BJ (cell line): Measurements from ENCODE around the gene IL10RB. TPM values are rescaled to one million over a fixed set of nuclear protein-coding genes. Genes with fewer than 3 reads are reported as not detected.

Experiments
- CTCF ChIA-PET: fragments of 350-600 bp; formaldehyde crosslinking; extraction: SDS; loops from one replicate; lab custom pipeline; 2021; ENCODE audit warnings: antibody characterized with exemption, inconsistent platforms; lab: Yijun Ruan, JAX
- POLR2A ChIA-PET: fragments of 300-600 bp; sonication (Branson Sonifier 250); formaldehyde crosslinking; extraction: SDS; loops from one replicate; lab custom pipeline; 2021; ENCODE audit warnings: antibody characterized with exemption; lab: Charles Lee
- DNase-seq: peaks from one replicate; pipeline ENCODE4 v3.0.0-alpha.2; 2011; ENCODE audit warnings: low read depth
- H3K27me3 ChIP-seq: 2 replicates; pipeline ENCODE4 v1.6.0; 2011; ENCODE audit warnings: low read length; ENCODE audit not compliant: control insufficient read depth, insufficient read depth
- H3K36me3 ChIP-seq: 2 replicates; pipeline ENCODE4 v1.5.1; 2011; ENCODE audit warnings: low read length; ENCODE audit not compliant: control insufficient read depth, insufficient read depth
- H3K4me3 ChIP-seq: 2 replicates; pipeline ENCODE4 v1.5.1; 2011; ENCODE audit warnings: low read depth, mild to moderate bottlenecking, control low read depth, low read length
- polyA plus RNA-seq: library from polyadenylated mRNA; depleted of rRNA; stranded (reverse); fragments of >200 nt; gene quantifications from 2 replicates; pipeline ENCODE4 v1.2.3, GENCODE V29; 2011
- TF ChIP-seq, protein P1 (sequence below): IDR thresholded peaks from 2 replicates; pipeline ENCODE4 v1.5.1; 2011; ENCODE audit warnings: low read depth, mild to moderate bottlenecking, control low read depth, inconsistent platforms, low read length, moderate library complexity; ENCODE audit not compliant: insufficient read depth

Gene IL10RB
- polyA plus RNA-seq, 1 experiment: 56.8 TPM

DNA sequence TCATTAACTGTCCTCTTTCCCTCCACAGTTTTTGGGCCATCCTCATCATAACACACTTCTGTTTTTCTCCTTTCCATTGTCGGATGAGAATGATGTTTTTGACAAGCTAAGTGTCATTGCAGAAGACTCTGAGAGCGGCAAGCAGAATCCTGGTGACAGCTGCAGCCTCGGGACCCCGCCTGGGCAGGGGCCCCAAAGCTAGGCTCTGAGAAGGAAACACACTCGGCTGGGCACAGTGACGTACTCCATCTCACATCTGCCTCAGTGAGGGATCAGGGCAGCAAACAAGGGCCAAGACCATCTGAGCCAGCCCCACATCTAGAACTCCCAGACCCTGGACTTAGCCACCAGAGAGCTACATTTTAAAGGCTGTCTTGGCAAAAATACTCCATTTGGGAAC is 30.0 kb downstream of the IL10RB start:
- ChIA-PET POLR2A (no interaction called here), CTCF (no interaction called here)

DNA sequence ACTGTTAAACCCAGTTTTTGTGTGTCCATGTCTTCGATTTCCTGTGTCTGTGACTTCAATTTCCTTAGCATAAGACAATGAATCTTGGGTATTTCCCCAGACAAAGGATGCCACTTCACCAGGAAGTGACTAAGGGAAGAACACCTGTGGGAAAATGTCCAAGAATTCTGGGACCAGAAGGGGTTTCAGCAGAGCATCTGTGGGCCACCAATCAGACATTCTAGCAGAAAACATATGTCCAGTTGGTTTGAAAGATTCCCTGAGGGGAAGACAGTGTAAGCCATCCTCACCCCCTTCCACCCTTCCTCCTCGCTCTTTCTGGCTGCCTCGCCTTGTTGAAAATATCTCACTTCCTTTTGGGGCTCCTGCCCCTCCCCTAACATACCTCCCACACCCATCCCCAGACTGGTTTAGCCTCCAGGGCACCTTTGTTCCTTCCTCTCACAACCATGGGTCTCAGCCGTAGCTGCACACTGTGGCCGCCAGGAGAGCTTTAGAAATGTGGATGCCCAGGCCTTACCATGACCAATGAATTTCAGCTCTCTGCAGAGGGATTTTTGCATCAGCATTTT is 33.1 kb downstream of the IL10RB start:
- H3K36me3 ChIP-seq: peaks cover 4% of the 10 kb centered on the region; the same call in 1 of the 2 replicates
- DNase-seq: no peak
- ChIA-PET POLR2A (no interaction called here), CTCF (interaction anchor here (1.3 kb wide), 1 partner anchor 10 kb away, joined by 3 read pairs; no protein-coding TSS in a partner anchor)
- H3K27me3 ChIP-seq: no peaks in the 10 kb centered on the region
- TF ChIP-seq, protein P1, sequence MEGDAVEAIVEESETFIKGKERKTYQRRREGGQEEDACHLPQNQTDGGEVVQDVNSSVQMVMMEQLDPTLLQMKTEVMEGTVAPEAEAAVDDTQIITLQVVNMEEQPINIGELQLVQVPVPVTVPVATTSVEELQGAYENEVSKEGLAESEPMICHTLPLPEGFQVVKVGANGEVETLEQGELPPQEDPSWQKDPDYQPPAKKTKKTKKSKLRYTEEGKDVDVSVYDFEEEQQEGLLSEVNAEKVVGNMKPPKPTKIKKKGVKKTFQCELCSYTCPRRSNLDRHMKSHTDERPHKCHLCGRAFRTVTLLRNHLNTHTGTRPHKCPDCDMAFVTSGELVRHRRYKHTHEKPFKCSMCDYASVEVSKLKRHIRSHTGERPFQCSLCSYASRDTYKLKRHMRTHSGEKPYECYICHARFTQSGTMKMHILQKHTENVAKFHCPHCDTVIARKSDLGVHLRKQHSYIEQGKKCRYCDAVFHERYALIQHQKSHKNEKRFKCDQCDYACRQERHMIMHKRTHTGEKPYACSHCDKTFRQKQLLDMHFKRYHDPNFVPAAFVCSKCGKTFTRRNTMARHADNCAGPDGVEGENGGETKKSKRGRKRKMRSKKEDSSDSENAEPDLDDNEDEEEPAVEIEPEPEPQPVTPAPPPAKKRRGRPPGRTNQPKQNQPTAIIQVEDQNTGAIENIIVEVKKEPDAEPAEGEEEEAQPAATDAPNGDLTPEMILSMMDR: no peak
- H3K4me3 ChIP-seq: no peak overlapping the region

More for the DNA sequence above, 30.0 kb downstream of the IL10RB start:
- TF ChIP-seq, protein P1: no peak
- Histone ChIP-seq H3K36me3 (peaks cover 10% of the 10 kb centered on the region), H3K27me3 (no peaks in the 10 kb centered on the region), H3K4me3 (no peak overlapping the region)
- no peak for DNase-seq

DNA sequence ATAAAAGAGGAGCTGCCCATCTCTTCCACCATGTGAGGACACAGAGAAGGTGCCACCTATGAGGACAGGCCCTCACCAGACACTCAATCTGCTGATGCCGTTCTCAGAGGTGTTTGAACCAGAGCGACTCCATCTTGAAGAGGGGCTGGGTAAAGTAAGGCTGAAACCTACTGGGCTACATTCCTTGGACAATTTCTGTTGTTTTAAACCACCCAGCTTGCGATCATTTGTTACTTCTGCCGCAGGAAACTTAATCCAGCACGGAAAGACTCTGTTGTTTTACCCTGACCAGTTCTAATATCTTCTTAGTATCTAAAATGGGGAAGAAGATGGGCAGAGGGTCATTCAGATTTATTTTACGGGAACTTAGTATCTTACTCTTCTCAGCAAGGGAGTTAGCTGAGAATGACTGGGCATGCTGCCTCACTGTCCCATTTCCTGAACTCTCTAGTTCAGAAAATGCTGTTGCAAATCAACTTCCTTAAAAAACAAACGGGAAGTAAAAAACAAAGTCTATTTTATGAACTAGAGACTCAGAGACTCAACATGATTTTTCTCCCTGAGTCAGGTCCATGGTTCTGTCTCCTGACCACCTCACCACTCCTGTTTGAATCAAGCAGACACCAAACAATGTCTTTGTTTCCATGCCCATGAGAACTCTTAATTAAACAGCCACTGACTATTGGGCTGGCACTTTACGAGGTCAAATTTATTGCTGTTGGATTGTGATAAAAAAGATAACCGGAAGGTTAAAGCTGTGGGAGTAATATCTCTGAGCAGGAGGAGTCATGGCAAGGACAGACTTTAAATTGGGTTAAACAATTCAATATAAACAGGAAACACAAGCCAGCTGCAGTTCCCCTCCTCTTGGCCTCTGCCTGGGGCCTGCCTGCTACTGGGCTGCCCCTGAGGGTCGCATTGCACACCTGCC is 34.8 kb downstream of the IL10RB start:
- peaks cover 2% of the 10 kb centered on the region; the same call in 1 of the 2 replicates for H3K36me3 ChIP-seq
- no peak overlapping the region for H3K4me3 ChIP-seq
- DNase-seq: no peak
- TF ChIP-seq, protein P1: no peak
- H3K27me3 ChIP-seq: no peaks in the 10 kb centered on the region
- POLR2A ChIA-PET: no interaction called here
- CTCF ChIA-PET: interaction anchor here (0.8 to 1.7 kb wide), 2 partner anchors 10 to 13 kb away, joined by 3 to 6 read pairs; no protein-coding TSS in a partner anchor

DNA sequence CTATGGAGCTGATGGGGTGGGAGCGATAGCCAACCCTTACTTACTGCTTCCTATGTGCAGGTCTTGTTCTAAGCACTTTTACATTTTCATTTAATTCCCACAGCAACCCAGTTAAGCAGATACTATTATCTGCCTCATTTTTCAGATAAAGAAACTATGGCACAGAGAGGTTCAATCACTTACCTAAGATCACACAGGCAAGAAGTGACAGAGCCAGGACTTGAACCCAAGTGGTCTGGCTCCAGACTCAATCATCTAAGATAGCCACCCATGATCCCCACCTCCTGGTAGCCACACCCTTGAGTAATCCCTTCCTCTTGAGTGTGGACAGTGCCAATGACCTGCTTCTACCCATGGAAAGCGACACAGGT is 35.5 kb downstream of the IL10RB start:
- Histone ChIP-seq H3K4me3 (no peak overlapping the region), H3K27me3 (no peaks in the 10 kb centered on the region), H3K36me3 (no peaks in the 10 kb centered on the region)
- TF ChIP-seq, protein P1: no peak
- ChIA-PET POLR2A (no interaction called here), CTCF (interaction anchor here (0.8 kb wide), 1 partner anchor 12 kb away, joined by 3 read pairs; no protein-coding TSS in a partner anchor)
- DNase-seq: no peak

DNA sequence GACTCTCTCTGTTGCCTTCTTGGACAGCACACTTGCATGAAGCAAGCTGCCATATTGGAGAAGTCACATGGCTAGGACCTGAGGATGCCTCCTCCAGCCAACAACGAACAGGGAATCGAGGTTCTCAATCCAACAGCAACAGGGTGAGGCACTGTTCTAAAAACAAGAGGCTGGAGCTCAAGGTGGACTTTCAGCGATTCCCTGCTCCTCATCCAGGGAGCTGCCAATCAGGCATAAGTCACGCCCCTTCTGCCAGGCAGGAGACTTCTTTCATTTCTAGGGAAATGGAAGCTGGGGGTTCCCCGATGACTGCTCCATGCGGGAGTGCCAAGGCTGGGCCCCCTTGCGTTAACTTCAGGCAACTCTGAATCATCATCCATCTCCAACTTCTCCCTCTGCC is 35.9 kb downstream of the IL10RB start:
- Histone ChIP-seq H3K27me3 (no peaks in the 10 kb centered on the region), H3K36me3 (no peaks in the 10 kb centered on the region), H3K4me3 (no peak overlapping the region)
- TF ChIP-seq, protein P1: no peak
- ChIA-PET POLR2A (no interaction called here), CTCF (interaction anchor here (0.5 to 0.8 kb wide), 2 partner anchors 12 to 136 kb away, joined by 3 read pairs; no protein-coding TSS in a partner anchor)
- no peak for DNase-seq
